HUDEP-2 (cell line): Measurements from ENCODE around the gene ACSF3.

ENCODE experiments used
- DNase-seq, 76 experiments: peaks; one replicate each; lab custom pipeline; 2025; ENCODE audit not compliant: unreplicated experiment in 76 of 76; lab: John Stamatoyannopoulos, UW

ACSF3 gene

DNA sequence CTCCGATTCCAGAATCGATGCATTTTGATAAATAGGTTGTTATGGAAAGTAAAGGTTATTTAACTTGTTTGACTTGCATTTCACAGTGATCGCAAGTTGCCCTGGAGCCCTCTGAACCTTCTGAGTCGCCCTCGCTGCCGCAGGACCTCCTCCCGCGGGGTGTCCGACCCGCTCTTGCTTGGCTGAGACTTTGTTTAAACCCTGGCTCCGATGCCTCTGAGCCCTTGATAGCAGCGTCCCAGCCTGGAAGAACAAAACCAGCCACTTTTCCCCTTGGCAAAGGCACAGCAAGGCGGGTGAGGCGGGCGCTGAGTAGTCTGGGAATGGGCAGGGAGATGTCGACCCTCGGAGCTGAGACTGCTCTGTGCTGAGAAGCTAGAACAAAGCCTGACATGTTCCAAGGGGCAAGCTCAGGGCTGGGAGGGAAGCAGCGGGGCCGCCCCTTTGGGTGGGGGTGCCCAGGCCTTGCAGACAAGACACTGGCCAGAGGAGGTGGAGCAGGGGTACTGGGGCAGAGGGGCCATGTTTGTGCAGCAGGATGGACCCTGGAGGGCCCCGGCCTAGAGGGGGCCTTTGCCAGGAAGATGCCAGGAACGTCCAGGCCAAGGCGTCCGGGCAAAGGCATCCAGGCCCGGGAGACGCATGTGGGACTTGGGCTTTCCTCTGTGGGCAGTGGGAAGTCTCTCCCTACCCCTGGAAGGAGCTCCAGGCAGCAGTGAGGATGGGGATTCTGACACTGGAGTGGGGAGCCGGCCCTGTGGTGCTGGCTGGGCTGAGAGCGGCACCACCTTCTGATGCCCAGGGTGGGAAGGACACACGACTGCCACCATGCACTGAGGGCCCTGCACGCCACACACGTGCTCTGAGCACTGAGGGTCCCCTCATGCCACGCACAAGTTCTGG, 47.6 kb downstream of the ACSF3 start:
- no peak for DNase-seq

DNA sequence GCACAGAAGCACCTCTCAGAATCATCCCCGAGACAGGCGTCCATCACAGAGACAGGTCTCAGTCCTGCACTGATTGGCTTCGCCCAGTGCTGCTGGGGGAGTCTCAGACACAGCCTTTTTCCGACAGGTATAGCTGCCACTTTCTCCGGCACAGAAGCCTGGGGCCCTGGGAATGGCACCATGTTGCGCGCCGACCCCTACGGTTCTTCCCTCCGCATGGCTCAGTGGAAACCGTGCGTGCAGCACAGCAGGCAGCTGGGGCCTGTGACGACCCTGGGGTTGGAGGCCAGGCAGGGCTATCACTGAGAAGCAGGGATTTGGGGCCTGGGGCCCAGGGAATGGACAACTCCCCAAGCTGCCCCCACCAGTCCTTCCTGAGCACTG, 48.2 kb downstream of the ACSF3 start:
- DNase-seq: no peak

DNA sequence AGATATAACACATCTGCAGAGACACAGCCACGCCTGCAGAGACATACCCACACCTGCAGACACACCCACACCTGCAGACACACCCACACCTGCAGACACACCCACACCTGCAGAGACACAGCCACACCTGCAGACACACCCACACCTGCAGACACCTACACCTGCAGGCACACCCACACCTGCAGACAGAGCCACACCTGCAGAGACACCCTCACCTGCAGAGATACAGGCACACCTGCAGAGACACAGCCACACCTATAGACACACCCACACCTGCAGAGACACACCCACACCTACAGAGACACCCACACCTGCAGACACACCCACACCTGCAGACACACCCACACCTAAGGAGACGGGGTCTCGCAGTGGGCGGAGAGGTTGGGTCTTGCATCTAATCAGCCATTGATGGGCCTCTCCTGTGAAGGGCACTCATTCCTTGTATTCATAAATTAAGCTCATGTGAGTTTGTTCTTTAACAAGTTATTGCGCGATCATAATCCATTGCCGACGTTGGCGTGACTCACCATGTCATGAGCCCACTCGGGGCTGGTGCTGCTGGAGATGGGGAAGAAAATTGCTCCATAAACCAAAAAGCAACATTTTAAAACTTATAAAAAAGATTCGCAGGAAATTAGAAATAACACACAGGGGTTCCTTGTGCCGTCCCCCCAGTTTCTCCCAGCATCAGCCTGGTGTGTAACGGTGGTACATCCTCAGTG, 49.0 kb downstream of the ACSF3 start:
- no peak for DNase-seq

DNA sequence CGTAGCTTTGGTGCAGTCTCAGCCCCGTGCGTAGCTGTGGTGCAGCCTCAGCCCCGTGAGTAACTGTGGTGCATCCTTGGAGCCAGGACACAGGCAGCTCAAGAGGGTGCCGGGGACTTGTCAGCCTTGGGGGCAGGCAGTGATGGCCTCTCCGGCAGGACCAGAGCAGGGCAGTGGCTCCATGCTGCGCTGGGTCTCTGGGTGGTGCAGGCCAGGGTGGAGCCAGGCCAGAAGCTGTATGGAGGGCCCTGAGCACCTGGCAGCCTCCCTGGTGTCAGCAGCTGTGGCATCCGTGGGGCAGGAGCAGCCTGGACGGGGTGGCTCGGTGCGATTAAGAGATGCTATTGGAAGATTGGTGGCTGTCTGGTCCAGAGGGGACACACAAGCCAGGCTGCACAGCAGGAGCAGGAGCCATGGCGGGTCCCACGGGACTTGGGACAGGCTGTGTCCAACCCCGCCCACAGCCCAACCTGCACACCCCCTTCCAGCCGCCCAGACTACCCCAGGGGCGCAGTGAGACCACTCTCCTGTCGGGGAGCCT, 49.6 kb downstream of the ACSF3 start:
- no peak for DNase-seq

DNA sequence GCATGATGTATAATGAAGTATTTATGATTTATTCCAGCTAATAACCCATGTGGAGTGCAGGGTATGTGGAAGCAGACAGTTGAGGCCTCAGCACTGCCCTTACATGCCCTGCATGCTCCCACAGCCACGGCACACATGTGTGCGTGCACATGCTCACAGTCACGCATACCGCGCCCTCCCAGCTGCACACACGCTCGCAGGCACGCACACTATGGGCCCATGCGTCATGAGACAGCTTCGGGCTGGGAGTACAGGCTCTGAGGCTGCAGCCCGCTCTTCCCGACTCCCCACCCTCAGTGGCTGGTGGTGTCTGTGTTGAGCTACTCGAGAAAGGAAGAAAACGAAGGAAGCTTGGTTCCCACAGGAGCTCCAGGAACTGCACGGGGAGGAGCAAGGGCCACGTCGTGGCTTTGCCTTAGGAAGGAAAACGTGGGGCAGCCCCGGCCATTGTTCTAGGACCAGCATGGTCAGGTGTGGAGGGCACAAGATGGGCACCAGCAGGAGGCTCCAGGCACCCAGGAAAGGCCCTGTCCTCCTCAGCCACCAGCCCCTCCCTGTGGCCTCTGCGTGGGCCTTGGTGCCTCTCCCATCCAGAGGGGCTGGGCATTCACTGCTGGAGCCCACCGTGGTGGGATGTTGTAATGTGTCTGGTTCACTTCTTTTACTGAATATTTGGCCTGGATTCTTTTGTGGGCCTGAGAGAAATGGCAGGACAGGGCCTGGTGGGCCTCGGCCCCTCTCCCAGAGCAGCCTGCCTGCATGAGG, 50.4 kb downstream of the ACSF3 start:
- DNase-seq: no peak

DNA sequence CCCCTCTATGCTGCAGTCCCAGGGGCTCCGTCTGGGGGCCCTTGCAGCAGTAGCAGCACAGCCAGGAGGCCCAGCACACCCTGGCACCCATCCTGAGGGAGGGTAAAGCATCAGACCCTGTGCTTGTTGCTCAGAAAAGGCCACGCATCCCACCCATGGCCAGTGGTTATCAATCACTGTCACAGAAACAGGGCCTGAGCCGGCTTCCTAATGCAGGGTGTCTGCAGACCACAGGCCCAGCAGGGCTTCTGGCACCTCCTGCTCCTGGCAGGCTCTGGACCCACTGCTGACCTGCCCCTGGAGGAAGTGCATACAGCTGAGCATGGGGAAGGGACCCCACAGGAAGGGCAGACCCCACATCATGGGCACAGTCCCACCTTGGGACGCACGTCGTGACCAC, 51.0 kb downstream of the ACSF3 start:
- DNase-seq: no peak

DNA sequence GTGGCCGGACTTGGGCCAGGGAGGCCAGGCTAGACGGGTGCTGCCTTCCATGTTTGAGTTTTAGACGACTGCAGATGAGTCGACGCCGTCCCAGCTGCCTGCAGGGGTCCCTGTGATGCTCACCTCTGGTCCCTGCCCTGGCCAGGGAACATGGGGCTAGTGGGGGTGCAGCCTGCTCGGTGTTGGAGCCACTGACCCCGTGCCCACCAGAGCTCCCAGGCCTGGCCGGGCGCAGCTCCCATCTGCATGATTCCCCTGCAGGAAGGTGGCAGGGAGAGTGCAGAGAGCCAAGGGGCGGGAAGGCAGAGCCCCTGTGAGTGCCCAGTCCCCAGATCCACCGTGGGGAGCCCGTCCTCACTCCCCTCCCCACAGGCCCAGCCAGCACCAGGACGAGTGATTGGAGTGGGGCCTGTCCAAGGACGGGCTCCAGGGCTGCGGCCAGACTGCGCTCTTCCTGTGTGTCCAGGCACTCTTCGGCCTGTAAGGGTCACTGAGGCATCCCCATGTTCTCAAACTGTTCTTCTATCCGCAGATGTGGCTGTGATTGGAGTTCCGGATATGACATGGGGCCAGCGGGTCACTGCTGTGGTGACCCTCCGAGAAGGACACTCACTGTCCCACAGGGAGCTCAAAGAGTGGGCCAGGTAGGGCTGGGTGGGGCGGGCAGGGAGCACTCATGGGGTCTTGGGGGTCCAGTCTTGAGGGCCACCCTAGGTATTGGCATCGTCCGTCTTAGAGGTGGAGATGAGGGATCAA, 51.9 kb downstream of the ACSF3 start:
- no peak for DNase-seq

DNA sequence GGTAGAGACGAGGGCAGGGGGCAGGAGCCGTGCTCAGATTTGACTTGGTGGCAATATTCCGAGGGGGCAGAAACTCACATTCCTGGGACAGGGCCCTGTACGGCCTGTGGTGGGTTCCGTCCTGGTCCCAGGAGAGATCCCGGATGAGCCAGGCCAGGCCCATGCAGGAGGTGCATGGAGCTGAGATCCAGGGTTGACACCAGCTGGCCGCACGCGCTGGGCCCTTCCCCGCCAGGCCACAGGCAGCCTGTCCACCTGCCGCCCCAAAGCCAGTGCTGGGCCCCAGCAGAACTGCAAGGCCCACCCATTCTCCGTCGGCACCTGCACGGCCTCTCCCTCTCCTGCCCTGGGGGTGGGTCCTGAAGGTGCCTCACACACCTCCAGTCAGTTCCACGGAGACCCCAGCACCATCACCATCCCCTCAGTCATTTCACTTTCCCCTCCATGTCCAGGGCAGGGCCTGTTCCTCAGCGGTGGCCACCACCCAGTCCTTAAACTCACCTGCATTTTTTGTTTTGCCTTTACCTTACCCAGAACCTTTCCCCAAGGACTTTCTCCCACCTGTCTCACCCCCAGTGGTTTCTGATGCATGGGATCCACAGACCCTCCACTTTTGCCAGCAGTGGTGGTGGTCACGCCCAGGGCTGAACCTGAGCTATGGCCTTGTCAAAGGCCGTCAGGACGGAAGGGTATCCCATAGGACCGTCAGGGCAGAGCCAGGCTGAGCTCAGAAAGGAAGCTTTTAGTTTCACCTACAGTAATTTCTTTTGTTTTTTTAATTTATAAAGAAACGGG, 52.8 kb downstream of the ACSF3 start:
- DNase-seq: no peak

DNA sequence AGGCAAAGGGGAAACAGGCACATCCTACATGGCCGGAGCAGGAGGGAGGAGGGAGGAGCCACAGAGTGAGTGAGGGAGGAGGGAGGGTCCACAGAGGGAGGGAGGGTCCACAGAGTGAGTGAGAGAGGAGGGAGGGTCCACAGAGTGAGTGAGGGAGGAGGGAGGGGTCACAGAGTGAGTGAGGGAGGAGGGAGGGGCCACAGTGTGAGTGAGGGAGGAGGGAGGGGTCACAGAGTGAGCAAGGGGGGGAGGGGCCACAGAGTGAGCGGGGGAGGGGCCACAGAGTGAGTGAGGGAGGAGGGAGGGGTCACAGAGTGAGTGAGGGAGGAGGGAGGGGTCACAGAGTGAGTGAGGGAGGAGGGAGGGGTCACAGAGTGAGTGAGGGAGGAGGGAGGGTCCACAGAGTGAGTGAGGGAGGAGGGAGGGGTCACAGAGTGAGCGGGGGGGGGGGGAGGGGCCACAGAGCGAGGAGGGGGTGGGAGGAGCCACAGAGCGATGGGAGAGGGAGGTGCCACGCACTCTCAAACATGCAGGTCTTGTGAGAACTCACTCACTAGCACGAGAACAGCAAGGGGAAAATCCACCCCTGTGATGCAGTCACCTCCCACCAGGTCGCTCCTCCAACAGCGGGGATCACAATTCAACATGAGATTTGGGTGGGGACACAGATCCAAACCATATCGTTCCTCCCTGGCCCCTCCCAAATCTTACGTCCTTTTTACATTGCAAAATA, 53.6 kb downstream of the ACSF3 start:
- DNase-seq: no peak

DNA sequence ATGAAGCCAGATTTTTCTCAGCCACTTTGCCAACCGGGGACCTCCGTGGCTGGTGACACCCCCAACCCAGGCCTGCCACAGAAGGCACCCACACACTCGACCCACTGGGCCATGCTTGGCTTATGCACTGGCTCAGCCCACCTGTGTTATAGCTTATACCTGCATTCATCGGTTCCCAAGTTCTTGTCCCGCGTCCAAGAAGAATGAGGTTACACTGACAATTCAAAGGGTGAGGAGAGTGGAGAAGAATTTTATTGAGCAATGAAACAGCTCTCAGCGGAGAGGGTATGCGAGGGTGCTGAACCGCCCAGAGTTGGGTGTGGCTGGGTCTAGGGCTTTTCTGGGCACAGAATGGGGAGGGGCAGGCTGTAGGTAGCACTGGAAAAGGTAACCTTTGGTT, 55.7 kb downstream of the ACSF3 start:
- DNase-seq: no peak

DNA sequence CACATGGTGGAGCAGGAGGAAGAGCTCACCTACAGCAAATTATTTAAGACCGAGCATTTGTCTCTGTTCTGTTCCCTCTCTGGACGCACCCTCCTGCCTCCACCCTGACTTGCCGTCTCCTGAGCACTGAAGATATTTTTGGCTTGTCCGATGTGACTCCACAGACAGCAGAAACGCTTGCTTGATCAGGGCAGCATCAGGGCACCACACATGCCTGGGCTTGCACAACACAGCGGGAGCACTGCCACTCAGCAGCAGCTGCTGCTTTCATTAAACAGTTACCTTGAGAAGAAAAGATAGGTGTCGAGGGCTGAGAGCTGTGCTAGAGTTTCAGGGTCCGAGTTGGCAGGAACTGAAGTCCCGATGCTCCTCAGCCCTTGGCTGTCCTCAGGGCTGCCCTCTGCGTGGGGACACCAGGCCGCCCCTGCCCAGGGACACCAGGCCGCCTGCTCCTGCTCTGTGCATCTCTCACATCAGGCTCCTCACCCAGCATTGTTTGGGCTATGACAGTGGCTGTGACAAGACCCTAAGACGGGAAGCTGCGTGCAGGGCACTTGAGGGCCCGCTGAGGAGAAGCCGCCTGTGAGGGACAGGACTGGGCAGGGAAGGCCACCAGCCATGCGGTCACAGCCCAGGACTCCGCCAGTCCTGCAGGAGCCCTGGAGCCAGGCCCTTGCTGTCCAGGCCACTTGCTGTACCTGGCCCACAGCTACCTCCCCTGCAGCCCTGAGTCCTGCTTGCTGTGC, 56.6 kb downstream of the ACSF3 start:
- DNase-seq: no peak

DNA sequence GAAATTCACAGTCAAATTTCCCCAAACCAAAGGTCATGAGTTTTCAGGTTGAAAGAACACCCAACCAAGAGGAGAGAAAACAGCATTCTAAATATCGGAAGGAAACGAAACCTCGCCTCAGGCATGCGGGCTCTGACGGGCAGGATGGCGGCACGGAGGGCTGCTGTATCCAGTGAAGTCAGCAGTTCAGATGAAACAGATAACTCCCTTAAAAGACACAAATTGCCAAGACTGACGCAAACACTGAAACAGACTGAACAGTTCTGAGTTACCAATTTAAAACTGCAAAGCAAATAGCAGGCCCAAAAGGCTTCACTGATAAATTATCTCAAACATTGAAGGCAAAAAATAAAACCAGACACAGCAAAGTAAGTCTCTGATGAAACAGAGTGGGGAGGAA, 57.3 kb downstream of the ACSF3 start:
- no peak for DNase-seq

DNA sequence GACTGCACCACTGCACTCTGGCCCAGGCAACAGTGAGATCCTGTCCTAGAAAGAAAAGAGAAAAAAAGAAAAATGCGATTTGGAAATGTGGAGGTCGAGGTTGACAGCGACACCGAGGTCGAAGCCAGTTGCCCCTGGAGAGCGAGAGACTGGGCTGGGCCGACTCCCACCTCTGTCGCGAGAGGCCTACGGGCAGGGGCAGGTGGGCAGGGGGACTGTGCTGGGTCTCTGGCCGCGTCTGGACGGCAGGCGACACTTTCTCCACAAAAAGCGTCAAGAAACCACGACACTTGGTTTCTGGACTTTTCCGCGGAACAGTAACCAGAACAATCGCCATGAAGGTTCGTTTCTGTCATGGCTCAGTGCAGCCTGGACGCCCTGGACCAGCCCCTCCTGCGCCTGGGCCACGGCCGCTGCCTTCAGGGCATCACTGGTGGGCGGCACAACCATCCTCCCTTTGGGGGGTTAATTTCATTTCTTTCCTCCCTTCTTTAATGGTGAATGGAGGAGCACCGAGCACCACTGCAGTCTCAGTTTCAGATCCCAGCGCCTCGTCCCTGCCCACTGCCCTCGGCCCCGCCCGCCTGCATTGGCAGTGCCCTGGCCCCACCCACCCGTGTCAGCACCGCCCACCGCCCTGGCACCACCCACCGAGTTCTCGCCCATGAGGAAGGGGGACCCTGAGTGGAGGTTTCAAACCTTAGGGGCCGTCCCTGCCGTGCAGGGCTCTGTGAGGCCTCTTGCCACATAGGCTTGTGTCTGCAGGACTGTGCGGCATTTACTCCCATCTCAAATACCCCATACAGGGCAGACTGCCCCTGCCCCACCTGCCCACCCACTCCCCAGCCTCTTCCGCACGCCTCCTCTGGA, 59.4 kb downstream of the ACSF3 start:
- peak in 1 of 76 experiments; percentile 10 for DNase-seq

DNA sequence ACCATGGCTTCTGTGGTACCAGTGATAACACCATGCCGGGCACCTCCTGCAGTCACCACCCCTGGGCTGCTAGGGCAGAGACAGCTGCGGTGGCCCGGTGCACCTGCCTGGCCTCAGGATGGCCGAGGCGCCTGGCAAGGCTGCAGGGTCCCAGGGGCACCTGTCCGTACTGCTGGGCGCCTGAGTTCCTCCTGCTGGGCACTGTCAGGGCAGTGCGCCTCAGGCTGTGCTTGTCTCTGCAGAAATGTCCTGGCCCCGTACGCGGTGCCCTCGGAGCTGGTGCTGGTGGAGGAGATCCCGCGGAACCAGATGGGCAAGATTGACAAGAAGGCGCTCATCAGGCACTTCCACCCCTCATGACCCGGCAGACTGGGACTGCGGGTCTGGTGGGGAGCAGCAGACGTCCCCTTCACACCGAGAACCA, 60.2 kb downstream of the ACSF3 start:
- DNase-seq: no peak

DNA sequence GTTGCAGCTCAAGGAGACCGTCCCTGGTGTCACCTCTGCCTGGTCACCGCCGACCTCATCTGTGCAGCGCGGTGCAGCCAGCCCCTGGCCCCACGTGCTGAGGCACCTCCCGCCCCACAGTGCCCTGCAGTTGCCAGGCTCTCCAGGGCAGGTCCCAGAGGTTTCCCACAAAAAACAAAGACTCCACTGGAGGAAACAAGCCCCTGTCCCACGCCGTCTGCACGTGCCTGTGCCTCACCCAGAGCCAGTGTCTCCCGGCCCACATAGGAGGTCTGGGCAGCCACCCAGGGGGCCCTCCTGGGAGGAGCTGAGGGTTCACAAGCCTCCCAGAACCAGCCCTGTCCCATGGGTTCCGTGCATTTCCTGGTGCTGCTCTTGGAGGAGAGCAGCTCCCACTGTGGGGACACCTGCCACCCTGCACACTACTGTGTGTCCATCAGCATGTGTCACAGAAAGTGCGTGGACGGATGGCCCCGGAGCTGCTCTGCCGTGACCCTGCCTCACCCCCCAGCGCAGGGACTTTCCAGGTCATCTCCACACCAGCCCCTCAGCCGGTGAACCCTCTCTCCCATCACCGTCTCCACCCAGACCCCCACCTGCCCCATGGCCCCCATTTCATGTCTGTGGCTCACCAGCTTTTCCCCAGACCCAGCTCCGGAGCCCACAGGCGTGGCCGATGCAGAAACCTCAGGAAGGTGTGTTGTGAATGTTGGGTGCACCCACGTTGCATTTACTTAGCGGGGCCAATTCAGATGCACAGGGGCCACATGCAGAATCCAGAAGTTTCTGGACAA, 60.9 kb downstream of the ACSF3 start:
- no peak for DNase-seq

DNA sequence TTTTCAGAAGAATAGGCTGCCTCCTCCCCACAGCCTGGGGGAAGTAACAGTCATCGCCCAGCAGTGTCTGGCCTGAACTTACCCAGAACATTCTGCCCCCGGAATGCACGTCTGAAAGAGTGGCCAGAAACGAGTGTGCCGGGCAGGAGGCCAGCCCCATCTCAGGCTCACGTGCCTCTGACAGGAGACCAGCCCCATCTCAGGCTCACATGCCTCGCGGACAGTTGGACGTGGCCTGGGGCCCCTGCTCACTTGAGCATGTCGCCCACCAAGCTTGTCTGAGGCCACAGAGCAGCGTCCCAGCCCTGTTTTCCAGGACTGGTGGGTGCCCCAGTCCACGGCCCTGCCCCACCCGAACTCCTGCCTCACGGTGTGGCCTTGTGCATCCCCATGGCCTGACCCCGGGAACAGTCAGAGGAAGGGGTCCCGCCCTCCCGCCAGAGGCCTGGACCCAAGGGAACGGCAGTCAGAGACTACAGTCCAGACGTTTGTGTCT, 61.6 kb downstream of the ACSF3 start:
- DNase-seq: peak in 25 of 76 experiments; percentile 3 to 67 (median 32)
